Type B pancreatic cell (in vitro differentiated cells): Measurements from ENCODE around the gene RPS3. TPM values are rescaled to one million over a fixed set of nuclear protein-coding genes. Genes with fewer than 3 reads are reported as not detected.
A peak's percentile ranks its signal among the peaks of the same experiment; 100 is the strongest.

ENCODE experiments used
- DNase-seq: peaks from one replicate; pipeline ENCODE4 v3.0.0; 2021; ENCODE audit warnings: mixed read lengths; ENCODE audit not compliant: unreplicated experiment; ENCODE audit errors: extremely low spot score
- H3K27ac Mint-ChIP-seq: 2 replicates; pipeline ENCODE4 v1.8.0; 2021; ENCODE audit warnings: mild to moderate bottlenecking, mixed read lengths
- H3K27me3 Mint-ChIP-seq: 2 replicates; pipeline ENCODE4 v1.8.0; 2021; ENCODE audit warnings: mixed read lengths
- H3K36me3 Mint-ChIP-seq: 2 replicates; pipeline ENCODE4 v1.8.0; 2021; ENCODE audit warnings: mixed read lengths
- H3K4me1 Mint-ChIP-seq: one replicate; pipeline ENCODE4 v1.8.0; 2021; ENCODE audit warnings: mixed read lengths; ENCODE audit not compliant: unreplicated experiment
- H3K4me3 Mint-ChIP-seq: 2 replicates; pipeline ENCODE4 v1.8.0; 2021; ENCODE audit warnings: mild to moderate bottlenecking, mixed read lengths
- H3K9me3 Mint-ChIP-seq: 2 replicates; pipeline ENCODE4 v1.8.0; 2021; ENCODE audit warnings: mixed read lengths
- CTCF ChIP-seq: fragments of 200-600 bp; sonication (generic); conservative IDR thresholded peaks from 2 replicates; pipeline ENCODE4 v1.5.0; 2021; ENCODE audit warnings: antibody characterized with exemption, mild to moderate bottlenecking
- total RNA-seq: library from RNA; stranded (reverse); gene quantifications from 2 replicates; pipeline ENCODE4 v1.2.1, GENCODE V29; 2021; ENCODE audit warnings: low replicate concordance

The RPS3 gene
- total RNA-seq, 1 donor from 2014 or later = 3,442 TPM

GRCh38 chr11:75394085-75394840 lies 5.1 kb upstream of the RPS3 start:
- Mint-ChIP-seq H3K27me3 (peaks cover 14% of the 10 kb centered on the region), H3K4me1 (peaks cover 3% of the 10 kb centered on the region), H3K9me3 (no peaks in the 10 kb centered on the region), H3K36me3 (no peaks in the 10 kb centered on the region), H3K4me3 (no peak overlapping the region), H3K27ac (no peak overlapping the region)
- TF ChIP-seq CTCF = no peak
- no peak for DNase-seq

- TF ChIP-seq CTCF = no peak
- Mint-ChIP-seq H3K9me3 (no peaks in the 10 kb centered on the region), H3K36me3 (peaks cover 36% of the 10 kb centered on the region), H3K27ac (peak overlapping the region; percentile 97), H3K4me3 (peak overlapping the region; percentile 95), H3K4me1 (peaks cover 31% of the 10 kb centered on the region), H3K27me3 (peaks cover 11% of the 10 kb centered on the region)
- DNase-seq = no peak
Measured at GRCh38 chr11:75398906-75399305, 412 bp upstream of the RPS3 start.

- Mint-ChIP-seq H3K27me3 (peaks cover 8% of the 10 kb centered on the region), H3K4me3 (peak overlapping the region; percentile 95), H3K36me3 (peaks cover 44% of the 10 kb centered on the region), H3K4me1 (peaks cover 37% of the 10 kb centered on the region), H3K9me3 (no peaks in the 10 kb centered on the region), H3K27ac (peak overlapping the region; percentile 97)
- DNase-seq = no peak
- TF ChIP-seq CTCF = no peak
Measured at GRCh38 chr11:75400146-75400865, 988 bp downstream of the RPS3 start.

- peaks cover 37% of the 10 kb centered on the region for H3K4me1 Mint-ChIP-seq
- peak overlapping the region; percentile 95 for H3K4me3 Mint-ChIP-seq
- no peak for DNase-seq
- peaks cover 58% of the 10 kb centered on the region for H3K36me3 Mint-ChIP-seq
- no peaks in the 10 kb centered on the region for H3K9me3 Mint-ChIP-seq
- H3K27ac Mint-ChIP-seq = peak overlapping the region; percentile 71
- H3K27me3 Mint-ChIP-seq = no peaks in the 10 kb centered on the region
- TF ChIP-seq CTCF = no peak
Measured at GRCh38 chr11:75402002-75402773, 2.9 kb downstream of the RPS3 start.

- Mint-ChIP-seq H3K4me3 (peak overlapping the region; percentile 95), H3K4me1 (peaks cover 41% of the 10 kb centered on the region), H3K36me3 (peaks cover 64% of the 10 kb centered on the region), H3K27ac (peak overlapping the region; percentile 71), H3K27me3 (no peaks in the 10 kb centered on the region), H3K9me3 (peaks cover 4% of the 10 kb centered on the region)
- TF ChIP-seq CTCF = no peak
- DNase-seq = no peak
Measured at GRCh38 chr11:75403037-75403436, 3.7 kb downstream of the RPS3 start.
